Fibroblast of lung (primary cell): ENCODE results near the gene COP1. TPM values are rescaled to one million over a fixed set of nuclear protein-coding genes. Genes with fewer than 3 reads are reported as not detected.

Source experiments
- DNase-seq, 2 donors: peaks; one replicate each; pipeline versions ENCODE4 v3.0.0 to v3.0.0-alpha.2; 2010; ENCODE audit warnings: low read depth in 2 of 2
- H2AFZ ChIP-seq: 2 replicates; pipeline ENCODE4 v1.5.1; 2012; ENCODE audit warnings: low read length, control low read depth, inconsistent platforms
- H3K27ac ChIP-seq: 2 replicates; pipeline ENCODE4 v1.5.1; 2011; ENCODE audit warnings: low read length, control low read depth; ENCODE audit not compliant: insufficient read depth
- H3K27me3 ChIP-seq: 2 replicates; pipeline ENCODE4 v1.5.1; 2011; ENCODE audit warnings: mild to moderate bottlenecking, low read length; ENCODE audit not compliant: control insufficient read depth, insufficient read depth
- H3K36me3 ChIP-seq: 2 replicates; pipeline ENCODE4 v1.5.1; 2011; ENCODE audit warnings: low read length; ENCODE audit not compliant: control insufficient read depth, insufficient read depth
- H3K4me1 ChIP-seq: 2 replicates; pipeline ENCODE4 v1.5.1; 2011; ENCODE audit warnings: low read length; ENCODE audit not compliant: control insufficient read depth, insufficient read depth; ENCODE audit errors: extremely low read depth
- H3K4me2 ChIP-seq: 2 replicates; pipeline ENCODE4 v1.5.1; 2011; ENCODE audit warnings: low read length, control low read depth; ENCODE audit not compliant: insufficient read depth; ENCODE audit errors: extremely low read depth
- H3K4me3 ChIP-seq, 4 experiments: fragments of 200-600 bp in 1 of 4; sonication (generic) in 1 of 4; replicated peaks in 1 of 4; 2 replicates each; pipeline ENCODE4 v1.5.1; 2011 to 2016; ENCODE audit warnings: low read length in 4 of 4, low read depth in 3 of 4, mild to moderate bottlenecking in 3 of 4, control low read depth in 2 of 4, inconsistent platforms in 1 of 4, mixed read lengths in 1 of 4; ENCODE audit not compliant: insufficient read depth in 1 of 4; ENCODE audit errors: control extremely low read depth in 1 of 4
- H3K79me2 ChIP-seq: 2 replicates; pipeline ENCODE4 v1.5.1; 2012; ENCODE audit warnings: mild to moderate bottlenecking, low read length, inconsistent platforms; ENCODE audit not compliant: control insufficient read depth, insufficient read depth
- H3K9ac ChIP-seq: 2 replicates; pipeline ENCODE4 v1.5.1; 2011; ENCODE audit warnings: mild to moderate bottlenecking, low read length, control low read depth; ENCODE audit not compliant: insufficient read depth
- H3K9me3 ChIP-seq: 2 replicates; pipeline ENCODE4 v1.5.1; 2012; ENCODE audit warnings: low read depth, low read length; ENCODE audit not compliant: control insufficient read depth, insufficient read depth
- H4K20me1 ChIP-seq: 2 replicates; pipeline ENCODE4 v1.5.1; 2011; ENCODE audit warnings: low read length; ENCODE audit not compliant: control insufficient read depth, insufficient read depth; ENCODE audit errors: extremely low read depth
- EZH2 ChIP-seq: IDR thresholded peaks from 2 replicates; pipeline ENCODE4 v1.5.1; 2012; ENCODE audit warnings: low read length, control low read depth, mild to moderate bottlenecking; ENCODE audit errors: missing control alignments
- polyA plus RNA-seq, 2 donors: library from polyadenylated mRNA; depleted of rRNA in 1 of 2; stranded (reverse) in 1 of 2; unstranded in 1 of 2; fragments of >200 nt; gene quantifications; 2 replicates each; pipeline ENCODE4 v1.2.1, GENCODE V29; 2011 to 2012; ENCODE audit warnings: missing spikeins in 1 of 2
- total RNA-seq: library from RNA; depleted of rRNA; stranded (reverse); fragments of >200 nt; gene quantifications from 2 replicates; pipeline ENCODE4 v1.2.1, GENCODE V29; 2014
- TF ChIP-seq, protein P1 (sequence below), 2 donors: IDR thresholded peaks in 1 of 2; conservative IDR thresholded peaks in 1 of 2; 1 replicate in 1 of 2; 2 replicates in 1 of 2; pipeline ENCODE4 v1.5.1; 2011 to 2012; ENCODE audit warnings: low read length in 2 of 2, control low read depth in 1 of 2, inconsistent platforms in 1 of 2, low read depth in 1 of 2, mild to moderate bottlenecking in 1 of 2

The COP1 gene
- total and polyA plus RNA-seq, 2 donors (not counting 1 experiment from before 2014, with no cell fraction given): 42.0 to 48.1 TPM

DNA sequence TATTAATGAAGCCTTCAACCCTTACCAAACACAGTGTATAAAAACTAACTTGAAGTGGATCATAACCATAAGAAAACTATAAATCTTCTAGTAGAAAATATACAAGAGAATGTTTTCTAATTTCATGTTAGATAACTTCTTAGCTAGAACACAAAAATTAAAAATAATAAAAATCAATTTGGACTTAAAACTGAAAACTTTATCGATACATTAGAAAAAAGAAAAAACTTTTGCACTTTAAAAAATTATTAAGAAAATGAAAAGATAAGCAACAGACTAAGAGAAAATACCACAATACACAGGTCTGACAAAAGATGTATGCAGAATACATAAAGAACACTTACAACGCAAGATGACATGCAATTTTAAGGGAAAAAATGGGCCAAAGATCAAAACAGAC is 8.7 kb downstream of the COP1 start:
- Histone ChIP-seq H3K4me2 (no peak overlapping the region), H3K79me2 (peaks cover 91% of the 10 kb centered on the region), H3K36me3 (no peaks in the 10 kb centered on the region), H3K4me3 (no peak overlapping the region), H3K4me1 (no peaks in the 10 kb centered on the region), H2AFZ (no peak overlapping the region), H3K9me3 (no peaks in the 10 kb centered on the region), H4K20me1 (no peaks in the 10 kb centered on the region), H3K9ac (no peak overlapping the region), H3K27me3 (no peaks in the 10 kb centered on the region), H3K27ac (no peak overlapping the region)
- DNase-seq: no peak
- TF ChIP-seq, protein P1, sequence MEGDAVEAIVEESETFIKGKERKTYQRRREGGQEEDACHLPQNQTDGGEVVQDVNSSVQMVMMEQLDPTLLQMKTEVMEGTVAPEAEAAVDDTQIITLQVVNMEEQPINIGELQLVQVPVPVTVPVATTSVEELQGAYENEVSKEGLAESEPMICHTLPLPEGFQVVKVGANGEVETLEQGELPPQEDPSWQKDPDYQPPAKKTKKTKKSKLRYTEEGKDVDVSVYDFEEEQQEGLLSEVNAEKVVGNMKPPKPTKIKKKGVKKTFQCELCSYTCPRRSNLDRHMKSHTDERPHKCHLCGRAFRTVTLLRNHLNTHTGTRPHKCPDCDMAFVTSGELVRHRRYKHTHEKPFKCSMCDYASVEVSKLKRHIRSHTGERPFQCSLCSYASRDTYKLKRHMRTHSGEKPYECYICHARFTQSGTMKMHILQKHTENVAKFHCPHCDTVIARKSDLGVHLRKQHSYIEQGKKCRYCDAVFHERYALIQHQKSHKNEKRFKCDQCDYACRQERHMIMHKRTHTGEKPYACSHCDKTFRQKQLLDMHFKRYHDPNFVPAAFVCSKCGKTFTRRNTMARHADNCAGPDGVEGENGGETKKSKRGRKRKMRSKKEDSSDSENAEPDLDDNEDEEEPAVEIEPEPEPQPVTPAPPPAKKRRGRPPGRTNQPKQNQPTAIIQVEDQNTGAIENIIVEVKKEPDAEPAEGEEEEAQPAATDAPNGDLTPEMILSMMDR (conservative IDR thresholded peaks at IDR 0.05 in 1 of 2, IDR thresholded peaks at IDR 0.05 in 1 of 2; ENCODE audit: low read depth in 1 of 2, low read length in 2 of 2): no peak
- no peak for TF ChIP-seq EZH2

DNA sequence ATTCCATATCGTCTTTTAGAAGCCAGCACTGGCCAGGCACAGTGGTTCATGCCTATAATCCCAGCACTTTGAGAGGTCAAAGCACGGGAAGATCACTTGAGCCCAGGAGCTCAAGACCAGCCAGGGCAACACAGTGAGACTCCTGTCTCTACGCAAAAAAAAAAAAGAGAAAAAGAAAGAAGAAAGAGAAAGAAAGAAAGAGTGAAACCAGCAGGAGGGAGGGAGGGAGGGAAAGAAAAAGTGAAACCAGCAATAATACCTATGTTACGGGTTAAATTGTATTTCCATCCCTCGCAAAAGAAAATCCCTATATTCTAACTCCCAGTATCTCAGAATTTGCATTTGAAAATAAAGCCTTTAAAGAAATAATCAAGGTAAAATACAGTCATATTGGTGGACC is 10.4 kb downstream of the COP1 start:
- Histone ChIP-seq H3K4me2 (no peak overlapping the region), H3K27ac (no peak overlapping the region), H3K36me3 (no peaks in the 10 kb centered on the region), H3K79me2 (peaks cover 90% of the 10 kb centered on the region), H4K20me1 (no peaks in the 10 kb centered on the region), H3K27me3 (no peaks in the 10 kb centered on the region), H3K4me3 (no peak overlapping the region), H3K9me3 (no peaks in the 10 kb centered on the region), H3K4me1 (no peaks in the 10 kb centered on the region), H3K9ac (no peak overlapping the region), H2AFZ (no peak overlapping the region)
- no peak for TF ChIP-seq EZH2
- no peak for DNase-seq

DNA sequence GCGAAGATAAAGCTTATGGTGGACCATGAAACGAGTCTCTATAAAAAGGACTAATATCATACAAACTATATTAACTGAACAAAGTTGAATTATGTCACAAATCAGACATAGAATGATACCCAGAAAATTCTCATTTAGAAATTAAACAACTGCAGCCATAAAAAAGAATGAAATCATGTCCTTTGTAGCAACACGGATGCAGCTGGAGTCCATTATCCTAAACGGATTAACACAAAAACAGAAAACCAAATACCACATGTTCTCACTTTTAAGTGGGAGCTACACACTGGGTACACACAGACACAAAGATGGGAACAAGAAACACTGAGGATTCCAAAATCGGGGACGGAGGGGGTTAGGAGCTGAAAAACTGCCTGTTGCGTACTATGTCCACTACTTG is 11.5 kb downstream of the COP1 start:
- Histone ChIP-seq H3K4me2 (no peak overlapping the region), H3K4me3 (no peak overlapping the region), H4K20me1 (no peaks in the 10 kb centered on the region), H3K27me3 (no peaks in the 10 kb centered on the region), H3K79me2 (peaks cover 92% of the 10 kb centered on the region), H3K27ac (no peak overlapping the region), H2AFZ (no peak overlapping the region), H3K4me1 (no peaks in the 10 kb centered on the region), H3K9me3 (no peaks in the 10 kb centered on the region), H3K9ac (no peak overlapping the region), H3K36me3 (no peaks in the 10 kb centered on the region)
- no peak for DNase-seq
- TF ChIP-seq, protein P1 (conservative IDR thresholded peaks at IDR 0.05 in 1 of 2, IDR thresholded peaks at IDR 0.05 in 1 of 2; ENCODE audit: low read depth in 1 of 2, low read length in 2 of 2): no peak
- TF ChIP-seq EZH2: no peak
